HG03025 (cell line): Measurements from ENCODE around the gene SMTN.

Source experiments
- ATAC-seq: cut with Tn5 transposase; IDR thresholded peaks from one replicate; pipeline ENCODE4 v1.9.1; 2021; ENCODE audit warnings: mild to moderate bottlenecking, moderate library complexity; ENCODE audit not compliant: unreplicated experiment, low FRiP score

SMTN gene

DNA sequence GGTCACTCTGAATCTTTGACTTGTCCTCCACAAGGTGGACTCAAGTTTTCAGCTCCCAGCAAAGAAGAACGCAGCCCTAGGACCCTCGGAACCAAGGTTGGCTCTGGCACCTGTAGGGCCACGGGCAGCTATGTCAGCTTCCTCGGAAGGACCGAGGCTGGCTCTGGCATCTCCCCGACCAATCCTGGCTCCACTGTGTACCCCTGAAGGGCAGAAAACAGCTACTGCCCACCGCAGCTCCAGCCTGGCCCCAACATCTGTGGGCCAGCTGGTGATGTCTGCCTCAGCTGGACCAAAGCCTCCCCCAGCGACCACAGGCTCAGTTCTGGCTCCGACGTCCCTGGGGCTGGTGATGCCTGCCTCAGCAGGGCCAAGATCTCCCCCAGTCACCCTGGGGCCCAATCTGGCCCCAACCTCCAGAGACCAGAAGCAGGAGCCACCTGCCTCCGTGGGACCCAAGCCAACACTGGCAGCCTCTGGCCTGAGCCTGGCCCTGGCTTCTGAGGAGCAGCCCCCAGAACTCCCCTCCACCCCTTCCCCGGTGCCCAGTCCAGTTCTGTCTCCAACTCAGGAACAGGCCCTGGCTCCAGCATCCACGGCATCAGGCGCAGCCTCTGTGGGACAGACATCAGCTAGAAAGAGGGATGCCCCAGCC is 43.8 kb downstream of the SMTN start:
- no peak for ATAC-seq

DNA sequence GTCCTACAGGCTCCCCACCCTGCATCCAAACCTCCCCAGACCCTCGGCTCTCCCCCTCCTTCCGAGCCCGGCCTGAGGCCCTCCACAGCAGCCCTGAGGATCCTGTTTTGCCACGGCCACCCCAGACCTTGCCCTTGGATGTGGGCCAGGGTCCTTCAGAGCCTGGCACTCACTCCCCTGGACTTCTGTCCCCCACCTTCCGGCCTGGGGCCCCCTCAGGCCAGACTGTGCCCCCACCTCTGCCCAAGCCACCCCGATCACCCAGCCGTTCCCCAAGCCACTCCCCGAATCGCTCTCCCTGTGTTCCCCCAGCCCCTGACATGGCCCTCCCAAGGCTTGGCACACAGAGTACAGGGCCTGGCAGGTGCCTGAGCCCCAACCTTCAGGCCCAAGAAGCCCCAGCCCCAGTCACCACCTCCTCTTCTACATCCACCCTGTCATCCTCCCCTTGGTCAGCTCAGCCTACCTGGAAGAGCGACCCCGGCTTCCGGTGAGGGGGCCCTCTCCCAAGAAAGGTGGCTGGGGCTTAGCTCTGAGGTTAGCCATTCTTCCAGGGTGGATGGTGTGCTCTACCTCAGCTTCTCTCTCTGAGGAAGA is 44.5 kb downstream of the SMTN start:
- no peak for ATAC-seq

DNA sequence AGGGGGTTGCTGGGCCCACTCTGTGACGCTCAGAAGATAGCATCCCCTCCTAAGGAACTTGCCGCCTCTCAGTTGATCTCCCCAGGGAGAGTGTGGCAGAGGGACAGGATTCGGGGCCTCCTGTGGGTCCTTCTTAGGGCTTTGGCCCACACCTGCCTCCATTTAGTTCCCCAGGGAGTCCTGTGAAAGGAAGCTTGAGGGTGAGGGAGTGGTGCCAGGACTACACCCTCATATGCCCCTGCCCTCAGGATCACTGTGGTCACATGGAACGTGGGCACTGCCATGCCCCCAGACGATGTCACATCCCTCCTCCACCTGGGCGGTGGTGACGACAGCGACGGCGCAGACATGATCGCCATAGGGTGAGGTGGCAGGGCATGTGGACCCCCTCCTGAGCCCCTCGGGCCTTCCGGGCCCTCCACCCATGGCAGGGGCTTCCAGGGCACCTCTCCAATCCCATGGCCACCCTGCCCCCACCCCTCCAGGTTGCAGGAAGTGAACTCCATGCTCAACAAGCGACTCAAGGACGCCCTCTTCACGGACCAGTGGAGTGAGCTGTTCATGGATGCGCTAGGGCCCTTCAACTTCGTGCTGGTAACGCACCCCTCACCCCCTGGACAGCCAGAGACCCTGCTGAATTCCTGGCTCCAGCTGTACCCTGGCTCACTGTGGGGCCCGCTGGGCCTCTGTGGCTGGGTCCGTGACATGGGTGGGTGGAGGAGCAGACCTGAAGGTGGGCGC is 45.2 kb downstream of the SMTN start:
- ATAC-seq, result no peak

DNA sequence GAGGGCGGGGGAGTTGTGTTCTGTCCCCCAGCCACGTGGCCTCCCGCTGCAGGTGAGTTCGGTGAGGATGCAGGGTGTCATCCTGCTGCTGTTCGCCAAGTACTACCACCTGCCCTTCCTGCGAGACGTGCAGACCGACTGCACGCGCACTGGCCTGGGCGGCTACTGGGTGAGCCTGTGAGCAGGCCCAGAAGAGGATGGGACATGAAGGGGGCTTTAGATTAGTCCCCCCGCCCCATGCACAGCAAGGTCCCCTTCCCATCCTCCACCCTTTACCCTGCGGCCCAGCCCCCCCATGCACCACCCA is 45.7 kb downstream of the SMTN start:
- ATAC-seq, result no peak

DNA sequence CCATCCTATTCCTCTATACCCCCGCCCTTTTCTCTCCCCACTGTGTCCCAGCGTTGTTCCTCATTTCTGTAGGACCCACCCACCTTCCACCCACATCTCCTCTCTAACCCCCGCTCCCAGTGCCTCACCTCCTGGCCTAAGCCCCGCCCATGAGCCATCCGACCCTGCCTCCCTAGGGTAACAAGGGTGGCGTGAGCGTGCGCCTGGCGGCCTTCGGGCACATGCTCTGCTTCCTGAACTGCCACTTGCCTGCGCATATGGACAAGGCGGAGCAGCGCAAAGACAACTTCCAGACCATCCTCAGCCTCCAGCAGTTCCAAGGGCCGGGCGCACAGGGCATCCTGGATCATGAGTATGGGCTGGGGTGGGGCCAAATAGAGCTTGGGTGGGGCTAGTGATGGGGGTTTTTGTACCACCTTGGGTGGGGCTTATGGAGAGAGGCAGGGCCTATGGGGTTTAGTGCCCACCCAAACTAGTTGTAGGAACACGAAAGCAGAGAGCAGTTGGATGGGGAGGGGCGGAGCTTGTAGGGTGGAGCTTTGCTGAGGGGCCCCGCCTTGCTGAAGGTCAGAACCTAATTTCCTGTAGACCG is 46.2 kb downstream of the SMTN start:
- ATAC-seq, result no peak

DNA sequence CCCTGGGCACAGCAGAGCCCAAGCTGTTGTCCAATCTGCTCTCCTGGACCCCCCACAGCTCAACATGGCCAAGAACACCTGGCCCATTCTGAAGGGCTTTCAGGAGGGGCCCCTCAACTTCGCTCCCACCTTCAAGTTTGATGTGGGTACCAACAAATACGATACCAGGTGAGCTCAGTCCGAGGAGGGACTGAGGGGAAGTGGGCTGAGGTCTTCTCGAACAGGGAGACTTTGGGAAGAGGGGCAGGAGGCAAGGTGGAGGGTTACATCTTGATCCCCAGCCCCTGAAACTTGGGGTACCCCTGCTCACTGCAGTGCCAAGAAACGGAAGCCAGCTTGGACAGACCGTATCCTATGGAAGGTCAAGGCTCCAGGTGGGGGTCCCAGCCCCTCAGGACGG is 47.0 kb downstream of the SMTN start:
- no peak for ATAC-seq

DNA sequence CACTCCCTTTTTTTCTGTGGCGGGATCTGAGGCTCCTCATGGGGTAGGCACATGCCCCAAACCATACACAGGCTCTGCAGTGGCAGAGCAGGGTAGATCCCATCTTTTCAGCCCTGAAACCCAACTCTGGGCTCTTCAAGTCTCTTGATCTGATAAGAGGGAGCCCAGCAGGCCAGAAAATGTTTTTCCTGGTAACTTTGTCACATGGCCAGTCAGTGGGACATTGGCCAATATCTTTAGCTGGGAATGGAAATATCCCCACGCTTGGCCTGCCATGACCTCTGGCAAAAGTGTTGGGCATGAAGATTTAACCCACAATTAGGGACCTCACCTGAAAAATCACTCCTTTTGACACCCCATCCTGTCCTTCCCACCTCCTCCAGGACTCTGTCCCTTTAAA is 49.8 kb downstream of the SMTN start:
- ATAC-seq, result no peak

DNA sequence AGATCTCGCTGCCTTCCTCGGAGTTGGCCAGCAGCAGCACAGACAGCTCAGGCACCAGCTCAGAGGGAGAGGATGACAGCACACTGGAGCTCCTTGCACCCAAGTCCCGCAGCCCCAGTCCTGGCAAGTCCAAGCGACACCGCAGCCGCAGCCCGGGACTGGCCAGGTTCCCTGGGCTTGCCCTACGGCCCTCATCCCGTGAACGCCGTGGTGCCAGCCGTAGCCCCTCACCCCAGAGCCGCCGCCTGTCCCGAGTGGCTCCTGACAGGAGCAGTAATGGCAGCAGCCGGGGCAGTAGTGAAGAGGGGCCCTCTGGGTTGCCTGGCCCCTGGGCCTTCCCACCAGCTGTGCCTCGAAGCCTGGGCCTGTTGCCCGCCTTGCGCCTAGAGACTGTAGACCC is 52.8 kb downstream of the SMTN start:
- no peak for ATAC-seq

DNA sequence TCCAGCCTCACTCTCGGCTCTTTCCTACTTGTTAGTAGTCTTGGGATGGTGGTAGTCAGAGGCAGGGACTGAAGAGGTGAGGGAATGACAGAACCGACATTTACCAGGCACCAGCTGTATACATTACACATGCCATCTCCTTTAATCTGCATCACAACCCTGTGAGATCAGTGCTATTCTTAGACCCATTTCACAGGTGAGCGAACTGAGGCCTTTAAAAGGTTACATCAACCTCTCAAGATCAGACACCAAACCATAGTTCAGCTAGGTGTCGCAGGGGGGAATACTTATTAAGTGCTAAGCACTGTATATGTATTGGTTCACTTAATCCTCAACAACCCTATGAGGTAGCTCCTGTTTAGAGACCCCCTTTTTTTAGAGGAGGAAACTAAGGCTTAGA is 53.6 kb downstream of the SMTN start:
- ATAC-seq, result no peak

DNA sequence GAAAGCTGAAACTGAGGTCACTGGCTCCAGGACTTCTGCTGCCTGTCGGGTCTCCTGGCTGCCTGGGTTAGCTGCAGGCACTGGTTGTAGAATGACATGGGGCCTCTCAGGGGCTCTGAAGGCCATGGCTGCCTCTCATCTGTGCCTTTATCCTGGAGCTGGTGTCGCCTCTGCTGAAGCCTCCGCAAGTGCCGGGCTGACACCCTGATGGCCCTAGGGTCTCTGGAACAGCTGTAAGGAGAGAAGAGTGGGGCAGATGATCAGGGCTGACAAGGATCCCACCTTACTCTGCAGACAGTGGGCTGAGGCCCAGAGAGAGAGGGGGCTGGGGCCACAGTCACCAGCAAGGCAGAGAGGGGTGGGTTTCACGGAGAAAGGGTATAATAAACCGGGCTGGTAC is 54.6 kb downstream of the SMTN start:
- no peak for ATAC-seq

DNA sequence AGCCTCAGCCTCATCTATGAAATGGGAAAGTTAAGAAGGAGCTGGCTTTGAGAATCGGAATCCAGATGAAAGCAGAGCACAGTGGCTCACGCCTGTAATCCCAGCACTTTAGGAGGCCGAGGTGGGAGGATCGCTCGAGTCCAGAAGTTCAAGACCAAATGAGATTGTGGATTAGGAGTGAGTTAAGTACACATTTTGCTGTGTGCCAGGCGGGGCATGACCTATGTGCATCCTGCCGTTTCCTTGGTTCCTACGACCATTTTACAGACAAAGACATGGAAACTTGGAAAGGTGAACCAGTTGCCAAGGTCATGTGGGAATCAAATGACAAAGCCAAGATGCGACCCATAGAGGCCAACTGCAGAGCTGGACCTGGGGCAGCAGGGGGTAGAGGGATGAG is 55.0 kb downstream of the SMTN start:
- ATAC-seq, result no peak

DNA sequence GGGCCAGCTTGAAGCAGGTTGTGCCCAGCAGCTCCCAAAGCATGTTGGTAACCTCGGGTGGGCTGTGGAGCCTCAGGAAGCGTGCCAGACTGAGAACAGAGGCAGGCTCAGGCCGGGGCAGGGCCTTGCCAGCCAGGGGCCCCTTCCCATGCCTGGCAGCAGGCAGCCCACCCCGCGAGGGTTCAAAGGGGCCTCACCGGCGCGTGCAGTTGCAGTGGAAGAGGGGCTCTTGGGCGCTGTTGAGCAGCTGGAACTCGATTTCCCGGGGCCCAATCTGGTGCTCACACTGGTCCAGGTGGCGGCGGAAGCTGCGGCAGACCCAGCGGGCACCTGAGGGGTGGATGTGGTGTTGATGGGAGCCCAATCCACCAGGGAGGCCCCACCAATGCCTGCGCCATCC is 55.6 kb downstream of the SMTN start:
- no peak for ATAC-seq

DNA sequence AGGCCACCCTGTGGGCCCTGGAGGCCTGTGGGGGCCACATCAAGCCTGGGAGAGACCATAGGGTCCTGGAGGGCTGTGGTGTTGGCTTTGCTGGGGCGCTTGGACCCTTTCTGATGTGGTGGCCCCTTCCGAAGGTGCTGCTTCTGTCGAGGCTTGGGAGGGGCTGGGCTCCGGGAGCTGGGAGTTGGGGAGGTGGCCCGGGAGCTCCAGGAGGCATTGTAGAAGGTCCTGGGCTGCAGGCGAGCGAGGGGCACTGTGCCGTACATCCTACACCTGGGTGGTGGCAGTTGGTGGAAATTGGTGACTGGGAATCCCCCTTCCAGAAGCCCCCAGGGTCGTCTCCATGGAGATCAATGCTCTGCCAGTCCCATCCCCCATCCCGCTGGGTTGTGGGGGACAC is 56.6 kb downstream of the SMTN start:
- no peak for ATAC-seq

DNA sequence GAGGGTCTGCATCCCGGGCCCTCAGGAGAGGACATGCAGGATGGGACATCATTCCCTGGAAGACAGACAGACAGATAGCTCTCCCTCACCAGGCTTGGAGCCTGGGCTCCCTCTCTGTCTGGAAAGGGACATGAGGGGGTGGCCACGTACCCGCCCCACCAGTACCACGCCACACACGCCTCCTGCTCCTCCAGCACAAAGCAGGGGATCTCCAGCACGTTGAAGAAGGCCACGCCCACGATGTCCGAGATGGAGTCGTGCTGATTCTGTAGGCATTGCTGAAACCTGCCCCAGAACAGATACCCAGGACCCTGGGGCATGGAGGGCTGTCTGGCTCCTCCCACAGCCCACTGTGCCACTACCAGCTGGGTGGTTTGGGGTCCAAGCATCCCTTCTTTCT is 57.0 kb downstream of the SMTN start:
- no peak for ATAC-seq

DNA sequence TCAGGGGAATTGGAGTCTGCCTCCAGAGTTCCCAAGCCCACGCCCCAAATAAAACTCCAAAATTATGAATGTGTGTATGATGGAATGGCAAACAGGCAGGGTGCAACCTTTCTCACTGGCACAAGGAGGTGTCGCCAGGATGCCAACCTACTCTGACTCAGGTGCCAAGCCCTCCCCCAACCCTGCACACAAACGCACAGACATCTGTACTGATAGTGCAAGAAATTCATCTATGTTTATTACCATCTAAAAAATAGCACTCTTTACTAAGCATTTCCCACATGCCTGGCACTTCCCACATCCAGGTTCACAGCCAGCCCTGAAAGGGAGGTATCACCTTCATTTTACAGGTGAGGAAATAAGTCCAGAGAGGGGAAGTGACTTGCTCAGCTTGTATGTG is 57.9 kb downstream of the SMTN start:
- no peak for ATAC-seq

DNA sequence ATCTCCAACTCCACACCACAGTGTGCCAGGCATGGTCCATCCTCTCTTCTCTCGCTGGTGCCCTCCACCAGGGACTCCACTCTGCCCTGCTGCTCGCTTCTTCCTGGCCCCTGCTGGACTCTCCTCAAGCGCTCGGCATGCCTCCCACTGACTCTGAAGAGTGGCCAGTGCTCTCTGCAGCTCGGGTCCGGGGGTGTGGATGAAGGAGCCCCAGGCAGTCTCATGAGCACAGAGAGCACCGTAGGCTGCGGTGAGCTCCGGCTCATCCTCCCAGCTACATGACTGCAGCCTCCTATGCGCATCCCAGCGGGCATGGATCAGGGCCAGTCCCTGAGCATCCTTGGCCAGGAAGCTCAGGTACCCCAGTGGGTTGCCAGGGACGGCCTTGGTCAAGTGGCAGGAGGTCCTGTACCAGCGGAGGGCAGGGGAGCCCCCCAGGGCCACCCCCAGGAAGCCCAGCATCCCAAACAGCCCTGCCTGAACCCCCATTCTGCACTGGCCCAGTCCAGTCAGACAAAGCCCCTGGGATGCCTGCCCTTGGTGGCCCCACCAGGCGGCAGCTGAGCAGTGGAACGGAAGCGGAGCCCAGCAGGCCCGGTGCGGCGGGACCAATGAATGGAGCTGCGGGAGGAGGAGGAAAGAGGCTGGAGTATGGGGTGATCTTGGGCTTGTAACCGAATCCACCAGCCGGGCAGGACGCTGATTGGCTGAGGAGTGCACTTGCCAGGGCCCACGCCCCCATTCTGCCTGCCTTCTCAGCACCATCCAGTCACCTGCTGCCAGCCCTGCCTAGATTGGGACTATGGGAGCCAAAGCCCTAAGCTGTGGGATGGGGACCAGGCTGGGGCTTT is 59.0 kb downstream of the SMTN start, which contains the start of gene PLA2G3:
PLA2G3 (minus strand) TSS at position 643 of the 851 bp plus-strand sequence; CDS start at position 489, 154 bp downstream.
- no peak for ATAC-seq

DNA sequence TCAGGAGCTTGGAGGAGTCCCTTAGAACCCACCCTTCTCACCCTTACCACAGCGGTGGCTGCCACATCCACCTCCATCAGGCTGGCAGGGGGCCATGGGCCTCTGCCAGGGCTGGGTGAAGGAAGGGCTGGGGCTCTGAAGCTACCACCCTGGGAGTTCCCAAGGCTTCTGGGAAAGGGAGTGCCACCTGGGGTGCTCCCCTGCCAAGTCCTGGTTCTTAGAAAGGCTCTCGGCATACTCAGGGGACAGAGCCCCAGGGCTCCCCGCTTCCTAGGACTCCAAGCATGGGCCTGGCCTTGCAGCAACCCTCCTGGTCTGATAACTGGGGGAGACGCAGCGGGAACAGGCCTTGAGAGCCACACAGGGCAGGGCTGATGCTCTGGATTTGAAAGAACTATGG is 59.6 kb downstream of the SMTN start:
- ATAC-seq, result no peak

DNA sequence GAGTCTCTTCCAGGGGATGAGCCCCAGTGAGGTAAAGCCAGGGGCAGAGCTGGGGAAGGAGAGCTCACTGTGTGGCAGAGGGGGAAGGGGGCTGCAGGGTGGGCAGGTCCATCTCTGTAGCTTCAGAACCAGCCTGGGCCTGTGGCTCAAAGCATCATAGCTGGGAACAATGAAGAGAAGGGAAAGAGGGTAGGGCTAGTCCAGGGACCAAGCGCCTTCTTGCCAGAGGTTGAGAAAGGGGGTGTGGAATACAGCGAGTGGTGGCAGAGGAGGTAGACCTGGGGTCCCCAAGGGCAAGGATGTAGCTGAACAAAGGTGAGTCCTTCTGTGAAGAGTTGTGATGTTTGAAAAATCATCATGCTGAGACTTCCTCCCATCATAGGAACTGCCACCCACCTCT is 60.4 kb downstream of the SMTN start:
- no peak for ATAC-seq

DNA sequence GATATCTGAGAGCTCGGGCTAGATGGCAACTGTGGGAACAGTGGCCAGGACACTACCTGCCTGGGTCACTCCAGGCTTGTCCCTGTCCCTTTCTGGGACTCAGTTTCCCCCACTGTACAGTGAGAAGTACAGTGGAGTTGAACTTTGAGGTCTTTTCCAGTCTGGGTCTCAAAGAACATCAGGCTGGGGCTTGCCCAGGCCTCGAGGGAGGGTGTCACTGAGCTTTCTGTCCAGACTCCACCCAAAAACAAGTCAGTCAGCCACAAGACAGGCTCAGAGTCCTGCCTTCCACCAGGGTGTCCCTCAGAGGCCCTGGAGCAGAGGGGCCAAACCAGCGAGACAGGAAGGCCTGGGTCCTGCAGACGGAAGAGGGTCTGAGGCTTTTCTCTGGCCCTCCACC is 61.2 kb downstream of the SMTN start:
- no peak for ATAC-seq

DNA sequence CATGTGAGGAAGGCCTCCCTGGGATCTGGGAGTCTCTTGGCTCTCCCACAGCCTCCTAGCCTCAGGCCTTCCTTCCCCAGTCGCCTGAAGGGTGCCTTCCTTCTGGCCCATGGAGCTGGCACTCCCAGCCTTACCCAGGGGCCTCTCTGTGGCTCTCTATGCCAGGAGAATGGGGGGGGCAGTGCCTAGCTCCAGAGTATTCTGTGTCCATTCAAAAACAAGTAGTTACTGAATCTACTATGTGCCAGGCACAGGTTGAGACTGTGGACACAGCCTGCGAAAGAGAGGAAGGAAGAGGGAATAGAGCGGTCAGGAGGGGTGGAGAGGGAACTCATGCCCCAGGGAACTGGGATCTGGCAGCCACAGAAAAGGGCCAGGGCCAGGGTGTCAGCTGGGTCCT is 61.9 kb downstream of the SMTN start:
- ATAC-seq, result no peak

DNA sequence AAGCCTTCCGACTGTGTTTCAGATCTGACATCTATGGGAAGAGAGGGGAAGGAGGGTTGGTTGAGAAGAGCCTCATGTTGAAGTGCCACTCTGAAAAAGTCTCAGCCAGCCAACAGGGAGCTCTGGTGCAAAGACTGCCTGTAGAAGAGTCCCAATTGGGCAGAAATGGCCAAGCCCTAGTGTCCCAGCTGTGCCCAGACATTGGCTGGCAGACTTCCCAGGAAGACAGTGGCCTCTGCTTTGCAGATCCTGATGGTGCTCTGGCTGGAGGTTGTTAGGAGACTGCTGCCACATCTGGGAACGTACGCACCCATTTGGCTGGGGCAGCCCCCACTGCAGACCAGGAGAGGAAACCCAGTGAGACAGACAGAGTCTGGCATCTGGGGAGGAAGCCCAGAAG is 62.4 kb downstream of the SMTN start:
- no peak for ATAC-seq
